Activated naive CD4-positive, alpha-beta T cell treated with Interleukin-2 at 50 U/mL for 16 hours (primary cell): Measurements from ENCODE around the gene CDC6.

Experiments
- DNase-seq: peaks from one replicate; pipeline ENCODE4 v3.0.0-alpha.2; 2020

The CDC6 gene, protein sequence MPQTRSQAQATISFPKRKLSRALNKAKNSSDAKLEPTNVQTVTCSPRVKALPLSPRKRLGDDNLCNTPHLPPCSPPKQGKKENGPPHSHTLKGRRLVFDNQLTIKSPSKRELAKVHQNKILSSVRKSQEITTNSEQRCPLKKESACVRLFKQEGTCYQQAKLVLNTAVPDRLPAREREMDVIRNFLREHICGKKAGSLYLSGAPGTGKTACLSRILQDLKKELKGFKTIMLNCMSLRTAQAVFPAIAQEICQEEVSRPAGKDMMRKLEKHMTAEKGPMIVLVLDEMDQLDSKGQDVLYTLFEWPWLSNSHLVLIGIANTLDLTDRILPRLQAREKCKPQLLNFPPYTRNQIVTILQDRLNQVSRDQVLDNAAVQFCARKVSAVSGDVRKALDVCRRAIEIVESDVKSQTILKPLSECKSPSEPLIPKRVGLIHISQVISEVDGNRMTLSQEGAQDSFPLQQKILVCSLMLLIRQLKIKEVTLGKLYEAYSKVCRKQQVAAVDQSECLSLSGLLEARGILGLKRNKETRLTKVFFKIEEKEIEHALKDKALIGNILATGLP

DNA sequence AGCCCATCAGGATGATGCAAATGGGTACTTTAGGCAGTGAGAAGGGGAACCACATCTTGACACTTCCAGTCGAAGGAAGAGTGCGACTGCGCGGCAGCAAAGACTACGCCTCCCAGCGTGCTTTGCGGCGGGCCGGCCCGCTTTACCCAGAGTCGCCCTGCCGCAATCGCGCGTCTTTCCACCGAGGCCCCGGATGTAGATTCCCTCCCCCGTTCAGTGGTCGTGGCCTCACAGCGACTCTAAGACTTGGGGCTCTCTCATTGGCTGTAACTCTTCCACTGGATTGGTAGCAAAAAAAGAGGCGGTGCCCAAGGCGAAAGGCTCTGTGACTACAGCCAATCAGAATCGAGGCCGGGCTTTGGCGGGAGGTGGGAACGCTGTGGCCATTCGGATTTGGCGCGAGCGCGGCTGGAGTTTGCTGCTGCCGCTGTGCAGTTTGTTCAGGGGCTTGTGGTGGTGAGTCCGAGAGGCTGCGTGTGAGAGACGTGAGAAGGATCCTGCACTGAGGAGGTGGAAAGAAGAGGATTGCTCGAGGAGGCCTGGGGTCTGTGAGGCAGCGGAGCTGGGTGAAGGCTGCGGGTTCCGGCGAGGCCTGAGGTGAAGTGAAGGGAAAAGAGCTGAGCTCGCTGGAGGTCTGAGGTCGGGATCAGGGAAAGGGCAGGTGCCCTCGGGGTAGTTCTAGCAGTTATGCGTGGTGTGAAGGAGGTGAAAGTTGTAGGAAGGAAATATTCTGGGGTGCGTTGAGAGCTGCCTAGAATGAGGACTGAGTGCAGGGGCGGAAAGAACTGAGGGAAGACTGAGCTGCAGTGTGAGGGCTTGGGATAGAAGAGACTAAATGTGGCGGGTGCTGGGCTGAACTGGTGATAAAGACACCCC lies at the start of gene CDC6:
Gene CDC6 (plus strand): TSS at position 386 of the 876 bp plus-strand sequence. CDS start 1,542 bp downstream, outside the sequence.
- DNase-seq, result peak; percentile 99

DNA sequence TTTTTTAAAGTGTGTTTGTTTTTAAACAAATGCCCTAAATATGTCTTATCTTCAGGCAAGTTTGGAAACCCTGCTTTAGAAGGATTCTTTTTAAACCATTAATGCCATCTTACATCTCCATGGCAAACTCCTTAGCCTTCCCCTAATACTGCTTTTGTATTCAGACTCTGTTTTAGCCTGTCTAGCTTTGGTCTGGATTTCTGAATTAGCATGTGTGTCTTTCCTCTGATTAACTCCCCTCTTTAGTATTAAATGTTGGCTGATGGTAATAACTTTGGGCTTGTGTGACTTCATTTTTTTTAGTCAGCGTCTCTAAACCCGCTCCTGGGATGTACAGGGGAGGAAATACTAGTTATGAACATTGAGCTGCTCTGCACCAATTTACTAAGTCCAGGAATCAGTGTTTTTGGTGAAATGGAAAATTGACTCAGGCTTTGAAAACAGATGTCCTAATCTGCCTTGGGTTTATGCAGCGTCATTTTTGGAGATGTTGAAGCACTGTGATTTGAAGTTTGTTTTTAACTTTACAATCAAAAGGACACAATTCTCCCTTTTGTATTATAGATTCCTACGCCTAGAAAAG lies 46.3 kb upstream of the CDC6 start:
- no peak for DNase-seq

DNA sequence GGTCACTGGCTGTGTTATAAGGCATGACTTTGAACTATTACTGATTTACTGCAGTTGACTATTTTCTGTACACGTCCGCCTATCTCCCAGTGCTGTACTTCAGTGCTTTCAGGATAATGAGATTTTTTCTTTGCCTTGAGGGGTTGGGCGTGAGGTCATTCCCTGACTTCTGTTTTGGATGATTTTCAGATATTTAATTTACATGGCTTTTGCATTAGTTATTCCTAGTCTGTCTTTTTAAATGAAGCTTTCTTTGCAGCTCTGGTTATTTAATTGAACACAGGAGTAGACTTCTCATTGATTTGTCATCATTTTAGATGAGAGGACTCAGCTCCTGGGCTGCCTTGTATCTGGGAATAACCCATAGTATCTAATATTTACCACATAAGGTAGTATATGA lies 44.9 kb upstream of the CDC6 start:
- no peak for DNase-seq

DNA sequence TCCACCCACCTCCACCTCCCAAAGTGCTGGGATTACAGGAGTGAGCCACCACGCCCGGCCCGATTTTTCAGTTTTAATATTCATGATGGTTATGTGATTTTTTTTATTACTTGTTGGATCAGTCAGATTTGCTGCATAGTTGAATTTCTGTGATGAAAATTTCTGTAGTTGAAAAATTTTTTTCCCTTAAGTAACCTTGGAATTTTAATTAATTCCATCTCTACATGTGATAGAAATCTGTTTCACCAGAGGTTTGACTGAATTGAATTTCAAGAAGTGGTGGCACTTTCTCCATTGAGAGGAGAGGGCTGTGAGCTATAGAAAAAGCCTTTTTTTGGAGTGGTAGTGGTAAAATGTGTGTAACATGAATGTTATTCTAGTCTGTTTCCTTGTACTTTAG lies 43.9 kb upstream of the CDC6 start:
- DNase-seq, result no peak

DNA sequence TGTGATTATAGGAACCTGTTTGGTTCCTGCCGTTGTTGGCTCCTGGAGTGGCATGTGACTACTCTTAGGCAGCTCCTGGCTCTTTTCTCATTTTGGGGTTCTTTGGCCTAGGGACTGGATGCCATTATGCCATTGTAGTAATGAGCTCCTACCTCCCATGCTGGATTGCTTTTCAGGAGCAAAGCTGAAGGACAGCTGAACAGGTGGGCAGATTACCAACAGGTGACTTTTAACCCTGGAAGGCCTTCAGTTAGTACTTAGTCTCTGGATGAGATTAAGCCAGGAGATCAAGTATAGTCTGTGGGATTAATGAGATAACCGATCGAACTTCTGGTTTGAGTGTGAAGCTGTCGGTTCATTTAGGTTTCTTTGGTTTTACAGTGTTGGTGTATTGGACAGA lies 43.4 kb upstream of the CDC6 start:
- DNase-seq, result no peak

DNA sequence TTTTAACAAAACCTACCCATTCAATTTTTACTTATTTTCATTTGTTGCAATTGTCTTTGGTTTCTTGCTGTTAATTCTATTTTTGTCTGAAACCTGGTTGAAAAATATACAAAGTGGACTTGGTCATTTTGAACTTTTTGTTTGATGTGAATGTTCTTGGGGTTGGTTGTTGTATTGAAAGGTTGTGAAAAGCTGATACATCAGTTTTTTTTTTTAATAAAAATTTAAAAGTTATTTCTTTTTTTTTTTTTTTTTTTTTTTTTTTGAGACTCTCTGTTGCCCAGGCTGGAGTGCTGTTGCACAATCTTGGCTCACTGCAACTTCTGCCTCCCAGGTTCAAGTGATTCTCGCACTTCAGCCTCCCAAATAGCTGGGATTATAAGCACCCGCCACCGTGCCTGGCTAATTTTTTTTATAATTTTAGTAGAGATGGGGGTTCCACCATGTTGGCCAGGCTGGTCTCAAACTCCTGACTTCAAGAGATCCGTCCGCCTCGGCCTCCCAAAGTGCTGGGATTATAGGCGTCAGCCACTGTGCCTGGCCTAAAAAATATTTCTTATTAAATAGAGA lies 39.7 kb upstream of the CDC6 start:
- DNase-seq, result no peak

DNA sequence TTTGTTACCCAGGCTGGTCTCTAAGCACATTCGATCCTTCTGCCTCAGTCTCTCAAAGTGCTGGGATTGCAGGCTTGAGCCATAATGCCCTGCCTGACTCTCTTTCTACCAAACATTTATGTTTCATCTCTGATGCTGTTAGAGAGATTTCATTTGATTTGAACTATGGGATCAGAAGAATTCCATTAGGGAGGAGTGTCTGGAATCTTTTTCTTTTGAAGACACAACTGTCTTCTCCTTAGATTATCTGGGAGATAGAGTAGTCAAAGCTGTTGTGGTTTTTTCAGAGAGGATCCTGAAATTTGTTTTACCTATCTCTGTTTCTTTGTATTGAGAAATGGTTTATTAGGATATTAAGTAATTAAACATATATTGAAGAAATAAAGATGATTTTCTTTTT lies 39.2 kb upstream of the CDC6 start:
- DNase-seq, result no peak

DNA sequence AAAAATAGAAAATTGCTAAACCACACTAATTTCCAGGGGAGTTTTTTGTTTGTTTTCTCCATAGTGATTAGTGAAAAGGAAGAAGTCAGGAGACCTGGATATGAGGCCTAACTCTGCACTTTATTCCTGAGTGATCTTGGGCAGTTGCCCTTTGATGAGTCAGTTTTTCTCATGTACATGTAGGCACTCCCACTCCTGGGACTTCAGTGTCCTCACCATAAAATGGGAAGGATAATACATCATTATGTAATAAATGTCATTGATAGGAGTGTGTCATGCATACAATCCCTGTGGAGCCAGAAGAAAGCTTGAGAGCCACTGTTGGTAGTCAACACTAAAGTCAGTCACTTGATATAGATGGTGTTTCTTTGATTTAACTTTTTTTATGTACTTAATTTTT lies 36.1 kb upstream of the CDC6 start:
- no peak for DNase-seq

DNA sequence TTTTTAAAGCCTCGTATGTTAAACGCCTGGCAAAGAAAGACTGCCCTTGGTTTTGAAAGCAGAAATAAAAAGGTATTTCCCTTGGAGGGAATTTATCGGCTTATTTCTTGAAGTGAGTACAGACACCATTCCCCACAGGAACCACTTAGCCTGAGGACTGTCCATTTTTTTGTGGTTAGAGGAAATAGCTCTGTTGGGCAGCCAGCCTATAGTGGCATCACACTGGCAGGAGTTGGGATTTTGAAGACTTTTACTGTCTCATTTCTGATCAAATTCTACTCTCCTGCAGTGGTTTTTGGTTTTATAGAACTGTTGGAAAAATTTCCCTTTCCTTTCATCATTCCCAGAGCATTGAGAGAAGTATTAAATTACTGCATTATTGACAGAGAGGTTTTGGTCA lies 34.1 kb upstream of the CDC6 start:
- DNase-seq, result no peak

DNA sequence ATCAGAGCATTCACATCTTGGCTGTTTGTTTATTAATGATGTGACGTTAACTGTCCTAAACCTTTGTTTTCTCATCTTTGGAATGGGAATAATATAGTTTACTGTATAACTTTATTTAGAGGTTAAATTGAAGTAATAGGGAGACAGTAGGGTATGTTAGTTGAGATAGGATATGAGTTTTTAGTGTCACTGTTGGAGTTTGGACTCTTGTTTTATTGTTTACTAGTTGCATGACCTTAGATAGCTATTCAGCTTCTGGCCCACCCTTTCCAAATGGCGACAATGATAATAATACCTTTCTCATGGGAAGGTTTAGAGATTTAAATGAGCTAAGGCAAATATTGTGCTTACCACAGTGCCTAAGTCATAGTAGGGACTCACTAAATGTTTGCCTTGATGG lies 28.2 kb upstream of the CDC6 start:
- no peak for DNase-seq

DNA sequence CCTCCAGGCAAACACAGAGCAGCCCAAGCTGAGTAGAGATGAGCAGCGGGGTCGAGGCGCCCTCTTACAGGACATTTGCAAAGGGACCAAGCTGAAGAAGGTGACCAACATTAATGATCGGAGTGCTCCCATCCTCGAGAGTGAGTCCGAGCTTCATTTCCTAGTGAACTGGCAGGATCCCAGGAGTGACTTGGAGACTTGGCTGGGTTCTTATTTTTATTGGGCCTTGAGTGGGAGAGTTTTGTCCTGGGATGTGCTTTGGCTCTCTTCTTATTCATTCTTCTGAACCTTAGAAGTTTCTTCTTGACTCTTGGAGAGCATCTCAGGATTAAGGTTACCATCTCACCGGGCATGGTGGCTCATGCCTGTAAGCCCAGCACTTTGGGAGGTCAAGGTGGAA lies 27.2 kb upstream of the CDC6 start:
- no peak for DNase-seq

DNA sequence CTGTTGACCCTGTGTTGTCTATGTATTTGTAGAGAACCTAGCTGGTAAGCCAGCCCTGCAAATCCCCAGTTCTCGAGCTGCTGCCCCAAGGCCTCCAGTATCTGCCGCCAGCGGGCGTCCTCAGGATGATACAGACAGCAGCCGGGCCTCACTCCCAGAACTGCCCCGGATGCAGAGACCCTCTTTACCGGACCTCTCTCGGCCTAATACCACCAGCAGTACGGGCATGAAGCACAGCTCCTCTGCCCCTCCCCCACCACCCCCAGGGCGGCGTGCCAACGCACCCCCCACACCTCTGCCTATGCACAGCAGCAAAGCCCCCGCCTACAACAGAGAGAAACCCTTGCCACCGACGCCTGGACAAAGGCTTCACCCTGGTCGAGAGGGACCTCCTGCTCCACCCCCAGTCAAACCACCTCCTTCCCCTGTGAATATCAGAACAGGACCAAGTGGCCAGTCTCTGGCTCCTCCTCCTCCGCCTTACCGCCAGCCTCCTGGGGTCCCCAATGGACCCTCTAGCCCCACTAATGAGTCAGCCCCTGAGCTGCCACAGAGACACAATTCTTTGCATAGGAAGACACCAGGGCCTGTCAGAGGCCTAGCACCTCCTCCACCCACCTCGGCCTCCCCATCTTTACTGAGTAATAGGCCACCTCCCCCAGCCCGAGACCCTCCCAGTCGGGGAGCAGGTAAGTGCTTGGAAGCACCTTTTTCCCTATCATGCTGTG lies 23.1 kb upstream of the CDC6 start:
- DNase-seq, result no peak

DNA sequence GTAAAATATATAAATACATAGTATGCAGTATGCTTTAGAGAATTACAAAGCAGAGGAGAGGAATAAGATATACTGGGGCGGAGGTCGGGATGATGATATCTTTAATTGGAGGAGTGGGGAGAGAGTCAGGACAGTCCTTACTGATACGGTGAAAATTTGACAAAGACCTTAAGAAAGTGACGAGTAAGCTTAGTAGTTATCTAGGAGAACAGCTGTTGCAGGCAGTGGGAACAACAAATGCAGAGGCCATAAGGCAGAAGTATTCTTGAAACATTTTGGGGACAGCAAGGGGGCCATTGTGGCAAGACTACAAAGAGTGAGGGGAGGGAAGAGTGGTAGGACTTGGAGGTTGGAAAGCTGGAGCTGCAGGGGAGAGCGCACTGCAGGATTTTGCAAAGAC lies 22.3 kb upstream of the CDC6 start:
- no peak for DNase-seq

DNA sequence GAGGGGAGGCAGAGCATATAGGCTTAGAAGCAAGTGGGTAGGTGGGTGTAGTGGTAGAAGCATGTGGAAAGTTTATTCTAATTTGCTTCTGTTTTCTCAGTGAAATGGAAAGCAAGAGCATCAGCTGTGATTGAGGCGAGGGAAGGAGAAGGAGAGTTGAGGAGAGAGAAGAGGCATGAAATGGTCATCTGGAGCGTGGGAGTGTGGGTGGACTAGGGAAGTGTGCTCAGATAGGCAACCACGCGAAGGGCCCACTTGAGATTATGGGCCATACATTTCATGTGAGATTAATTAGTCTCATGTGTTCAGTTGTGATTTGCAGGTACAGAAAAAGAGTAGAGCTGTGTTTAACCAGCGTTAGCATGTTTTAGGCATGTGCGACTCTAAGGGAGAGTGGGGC lies 20.8 kb upstream of the CDC6 start:
- no peak for DNase-seq

DNA sequence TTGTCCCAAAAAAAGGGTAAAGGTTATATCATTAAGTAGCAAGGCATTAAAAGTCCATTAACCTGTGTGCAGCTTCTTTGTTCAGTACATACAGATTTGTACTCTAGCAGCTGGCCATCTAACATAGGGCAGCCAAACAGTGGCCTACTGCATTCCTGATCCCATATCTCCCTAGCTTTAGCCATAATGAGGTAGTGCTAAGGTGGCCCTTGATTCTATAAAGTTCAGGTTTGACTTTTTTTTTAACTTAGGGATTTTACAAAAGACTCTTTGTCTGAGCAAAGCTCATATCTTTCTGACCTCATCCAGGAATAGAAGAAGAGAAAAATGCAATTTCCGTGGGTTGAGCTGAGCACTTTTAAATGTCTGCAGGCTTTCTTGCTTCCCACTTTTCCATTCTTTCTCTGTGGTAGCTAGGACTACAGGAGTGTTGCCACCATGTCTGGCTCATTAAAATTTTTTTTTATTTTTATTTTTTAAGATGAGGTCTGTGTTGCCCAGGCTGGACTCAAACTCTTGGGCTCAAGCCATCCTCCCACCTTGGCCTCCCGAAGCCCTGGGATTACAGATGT lies 19.5 kb upstream of the CDC6 start:
- no peak for DNase-seq

DNA sequence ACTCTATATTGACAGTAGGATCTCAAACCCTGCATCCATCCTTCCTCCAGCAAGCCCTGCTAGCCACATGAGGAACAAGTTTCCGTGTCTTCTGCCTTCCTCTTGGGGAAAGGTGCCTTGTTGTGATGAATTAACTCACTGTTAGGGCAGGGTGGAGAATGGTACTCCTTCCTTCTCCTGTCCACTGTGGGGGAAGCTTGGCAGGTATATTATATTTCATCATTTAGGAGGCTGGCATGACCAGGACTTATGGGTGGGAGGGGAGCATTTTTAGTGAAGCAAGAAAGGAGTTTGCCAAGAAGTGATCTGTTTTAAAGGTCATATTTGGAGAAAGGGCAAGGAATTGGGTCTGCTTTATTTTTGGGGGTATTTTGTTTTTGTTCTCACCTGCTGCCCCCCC lies 9.3 kb upstream of the CDC6 start:
- DNase-seq, result no peak

DNA sequence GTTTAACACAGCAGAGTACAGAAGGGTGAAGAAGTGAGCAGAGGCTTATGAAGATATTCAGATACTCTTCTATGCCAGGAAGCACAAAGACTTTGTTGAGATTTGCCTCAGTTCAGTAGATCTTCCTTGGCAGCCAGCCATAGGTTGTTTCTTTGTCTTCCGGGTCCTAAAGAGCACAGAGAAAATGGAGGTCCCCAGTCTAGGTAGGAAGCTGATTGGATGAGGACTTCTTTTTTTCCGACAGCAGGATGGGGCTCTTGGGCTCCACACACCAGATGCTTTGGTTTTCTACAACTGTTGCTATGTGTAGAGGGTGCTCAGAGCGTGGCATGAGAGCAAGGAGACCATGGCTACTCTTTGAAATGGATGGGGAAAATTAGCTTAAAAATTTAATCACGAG lies 8.3 kb upstream of the CDC6 start:
- DNase-seq, result no peak

DNA sequence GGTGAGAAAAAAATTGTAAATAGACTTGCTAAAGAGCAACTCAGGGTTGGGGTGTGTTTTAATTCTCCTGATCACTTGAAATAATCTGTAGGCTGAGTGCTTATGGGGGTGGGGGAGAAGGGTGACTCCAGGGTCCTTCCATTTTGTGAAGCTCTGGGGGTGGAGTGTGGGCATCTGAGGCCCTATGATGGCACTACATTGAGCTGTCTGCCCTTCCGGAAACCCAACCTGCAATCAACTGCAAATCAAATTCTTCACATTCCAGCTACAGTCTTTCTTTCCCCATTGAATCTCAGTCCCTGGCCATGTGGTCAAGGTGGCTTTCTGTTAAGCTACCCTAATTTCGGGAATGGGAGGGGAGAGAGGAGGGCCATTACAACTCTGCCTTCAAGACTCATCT lies 6.0 kb upstream of the CDC6 start:
- no peak for DNase-seq

DNA sequence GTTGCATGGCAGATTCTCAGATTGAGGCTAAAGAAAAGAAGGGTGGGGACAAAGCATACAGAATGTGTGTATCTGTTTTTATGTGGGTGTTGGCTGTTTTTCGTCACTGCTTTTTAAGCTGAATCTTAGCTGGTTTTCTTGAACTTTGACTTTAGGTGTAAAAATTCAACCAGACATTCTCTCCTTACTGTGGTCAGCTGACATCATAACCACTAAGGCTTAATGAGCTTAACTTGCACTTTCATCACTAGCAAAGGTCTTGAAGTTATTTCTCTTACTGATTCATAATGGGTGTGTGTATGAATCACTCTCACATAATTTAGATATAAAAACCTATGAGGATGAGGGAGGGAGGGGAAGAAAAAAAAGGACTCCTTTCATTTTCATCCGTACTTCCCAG lies 4.0 kb upstream of the CDC6 start:
- no peak for DNase-seq

DNA sequence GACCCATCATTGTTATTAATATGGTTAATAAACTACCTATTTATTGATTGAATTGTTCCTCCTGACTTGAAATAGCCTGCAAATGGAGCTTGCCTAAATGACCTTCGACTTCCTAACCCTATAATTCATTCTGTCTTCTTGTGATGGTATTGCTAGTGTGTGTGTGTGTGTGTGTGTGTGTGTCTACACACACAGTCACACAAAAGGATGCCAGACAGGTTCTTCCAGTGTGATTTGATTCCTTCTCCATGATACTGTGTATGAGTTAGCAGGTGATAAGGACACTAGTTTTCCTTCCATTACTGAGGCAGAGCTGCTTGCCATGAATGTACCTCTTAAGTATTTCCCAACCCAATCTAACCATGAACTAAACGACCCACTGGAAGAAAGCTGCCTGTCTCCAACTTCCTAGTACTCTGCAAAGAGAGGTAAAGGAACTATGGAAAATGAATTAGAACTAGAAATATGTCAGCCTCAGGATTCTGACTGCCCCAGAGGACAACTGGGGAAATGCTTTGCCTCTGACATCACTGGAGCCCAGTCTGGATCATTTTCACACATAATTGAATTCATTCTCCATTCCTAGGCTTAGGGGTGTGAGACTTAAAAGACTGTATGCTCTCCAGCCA lies 3.5 kb upstream of the CDC6 start:
- no peak for DNase-seq

DNA sequence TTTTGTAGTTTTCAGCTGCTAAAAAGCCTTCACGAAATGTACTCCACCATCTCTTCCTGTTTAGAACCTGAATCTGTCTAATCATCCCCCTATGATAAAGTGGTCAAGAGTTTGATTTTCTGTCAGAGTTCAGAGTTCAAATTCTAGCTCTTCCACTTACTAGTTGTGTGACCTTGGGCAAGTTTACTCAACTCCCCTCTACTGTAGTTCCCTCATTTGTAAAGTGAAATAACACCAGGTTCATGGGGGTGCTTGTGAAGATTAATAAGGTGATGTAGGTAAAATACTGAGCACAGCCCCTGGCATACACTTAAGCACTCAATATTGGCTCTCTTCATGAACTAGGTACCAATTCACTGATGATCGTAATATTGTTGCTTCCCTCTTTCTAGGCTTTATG lies 1.2 kb upstream of the CDC6 start:
- DNase-seq, result no peak

DNA sequence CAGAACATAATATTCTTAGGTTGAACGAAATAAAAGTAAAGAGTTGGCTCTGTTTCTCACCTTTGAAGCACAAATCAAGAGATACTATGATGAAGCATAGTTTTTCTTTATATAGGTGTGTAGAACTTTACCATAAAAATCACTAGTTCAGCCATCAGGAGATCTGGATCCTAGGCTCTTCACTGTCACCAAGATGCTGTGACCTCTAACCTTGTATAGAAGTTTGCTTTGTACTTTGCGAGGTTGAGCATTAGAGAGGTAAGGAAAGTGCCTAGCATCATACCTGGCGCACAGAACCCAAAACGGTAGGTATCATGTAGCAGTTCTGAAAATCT lies 553 bp upstream of the CDC6 start:
- DNase-seq, result no peak
